ENCODE measurements around the gene LYZ.

LYZ gene

DNA sequence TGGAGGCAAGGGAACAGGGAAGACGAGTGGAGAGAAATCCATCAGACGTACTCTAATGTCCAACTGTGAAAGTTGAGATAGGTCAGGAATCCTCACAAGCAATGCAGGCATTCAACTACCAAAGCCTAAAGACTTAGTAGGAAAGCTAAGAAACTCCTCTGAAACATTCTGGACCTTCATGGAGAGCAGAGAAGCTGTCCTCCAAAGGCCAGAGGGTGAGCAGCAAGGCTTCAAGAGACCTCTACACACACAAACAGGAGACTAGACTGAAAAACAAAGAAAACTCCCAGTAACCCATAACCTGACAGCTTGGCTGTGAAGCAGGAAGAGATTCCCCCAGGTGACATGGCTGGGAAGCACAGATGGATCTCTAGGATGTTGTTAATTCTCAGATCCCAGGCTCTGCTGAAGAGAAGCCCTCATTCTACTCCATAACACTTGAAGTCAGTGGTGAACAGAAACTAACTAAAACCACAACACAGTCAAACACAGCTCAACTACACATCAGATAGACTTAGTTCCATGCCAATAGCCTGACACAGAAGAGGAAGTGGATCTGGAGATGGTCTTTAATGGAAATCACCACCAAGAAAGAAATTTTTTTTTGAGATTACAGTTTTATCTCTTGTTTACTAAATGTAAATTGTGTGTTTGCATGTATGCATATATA lies 23.2 kb upstream of the LYZ start:
- Histone ChIP-seq H3K4me2 (peak overlapping the region; percentile 14 to 84 (median 44); a peak in 14 of 22 replicates), H3K27me3 (peaks cover 0 to 4% (median 0%) of the 10 kb centered on the region in 11 experiments; a peak in 2 of 22 replicates), H3K27ac (peak overlapping the region in 6 of 11 experiments; percentile 15 to 80 (median 60); a peak in 12 of 22 replicates), H4K20me1 (no peaks in the 10 kb centered on the region), H3K9ac (peak overlapping the region in 4 of 11 experiments; percentile 15 to 59 (median 43); a peak in 4 of 22 replicates), H3K36me3 (no peaks in the 10 kb centered on the region; a peak in 1 of 22 replicates), H3K4me3 (no peak overlapping the region), H3K9me3 (replicated peaks in 1 of 11) (peaks cover 5 to 24% (median 16%) of the 10 kb centered on the region in 11 experiments; a peak in 16 of 22 replicates), H3K4me1 (peaks cover 14 to 78% (median 37%) of the 10 kb centered on the region in 10 experiments)
- TF ChIP-seq Cebpa-rat (IDR thresholded peaks at IDR 0.05), result no peak

DNA sequence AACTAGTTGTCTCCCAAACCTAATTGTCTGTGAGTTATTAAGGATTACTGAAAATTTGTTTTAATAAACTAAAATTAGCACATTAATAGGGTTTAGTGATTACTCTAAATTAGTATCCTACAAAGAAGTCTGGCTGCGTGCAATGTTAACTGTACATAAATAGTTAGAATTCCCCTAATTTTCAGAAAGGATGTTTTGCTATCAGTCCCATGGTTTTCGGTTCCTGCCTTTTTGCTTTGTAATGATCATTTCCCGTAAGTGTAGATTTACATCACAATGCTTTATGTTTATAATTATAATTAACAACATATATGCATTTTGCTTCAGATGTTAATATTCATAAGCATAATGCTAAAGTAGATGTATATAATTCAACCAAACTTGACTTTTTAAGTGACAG lies 19.8 kb upstream of the LYZ start:
- Histone ChIP-seq H3K36me3 (no peaks in the 10 kb centered on the region), H3K9ac (no peak overlapping the region), H3K27ac (no peak overlapping the region; a peak in 1 of 22 replicates), H3K27me3 (peaks cover 0 to 23% (median 13%) of the 10 kb centered on the region in 11 experiments; a peak in 17 of 22 replicates), H3K4me3 (no peak overlapping the region), H4K20me1 (no peaks in the 10 kb centered on the region), H3K4me1 (peaks cover 5 to 72% (median 25%) of the 10 kb centered on the region in 10 experiments; a peak in 18 of 20 replicates), H3K4me2 (no peak overlapping the region), H3K9me3 (replicated peaks in 1 of 11) (0 out of 22 replicates have a peak, but pooled peaks cover 0 to 1% (median 0%) of the 10 kb centered on the region in 11 experiments)
- TF ChIP-seq Cebpa-rat (IDR thresholded peaks at IDR 0.05), result no peak

DNA sequence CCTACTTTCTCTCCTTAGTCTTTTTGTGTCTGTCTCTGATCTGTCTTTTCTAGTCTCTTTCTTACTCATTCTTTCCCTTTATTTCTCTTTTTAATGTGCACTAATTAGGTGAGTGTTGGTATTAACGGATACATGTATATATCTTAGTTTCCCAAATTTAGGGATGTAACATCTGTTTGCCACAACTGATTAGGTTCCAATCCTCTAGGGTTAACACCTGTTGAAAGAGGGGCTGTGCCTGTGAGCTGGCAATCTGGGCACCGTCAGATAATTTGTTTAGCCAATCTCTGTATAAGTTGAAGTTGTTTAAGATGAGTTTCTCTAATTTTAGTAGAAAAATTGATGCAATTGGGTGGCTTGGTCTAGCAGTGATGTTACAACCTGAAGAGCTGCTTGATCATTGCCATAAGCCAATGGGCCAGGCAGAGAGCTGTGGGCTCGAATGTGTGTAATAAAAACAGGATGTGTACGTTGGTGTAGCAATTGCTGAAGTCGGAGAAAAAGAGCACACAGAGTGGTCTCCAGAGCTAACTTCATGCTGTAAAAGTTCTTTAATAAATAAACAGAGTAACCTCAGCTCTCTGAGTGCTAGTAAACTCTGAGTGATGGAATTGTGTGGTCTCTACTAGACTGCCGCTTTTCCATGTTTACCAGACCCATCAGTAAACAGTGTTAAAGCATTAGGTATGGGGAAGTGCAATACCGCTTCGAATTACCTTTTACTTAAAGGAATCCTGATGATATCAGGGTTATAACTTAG lies 18.3 kb upstream of the LYZ start:
- H3K9ac ChIP-seq, result no peak overlapping the region; a peak in 1 of 22 replicates
- 0 out of 22 replicates have a peak, but pooled peaks of 1 of the 11 experiments have one; percentile 26 for TF ChIP-seq Cebpa-rat (IDR thresholded peaks at IDR 0.05)
- no peak overlapping the region for H3K4me3 ChIP-seq
- no peaks in the 10 kb centered on the region for H4K20me1 ChIP-seq
- H3K4me2 ChIP-seq, result peak overlapping the region; percentile 29 to 87 (median 66); a peak in 20 of 22 replicates
- H3K27ac ChIP-seq, result peak overlapping the region in 3 of 11 experiments; percentile 33 to 57 (median 55); a peak in 5 of 22 replicates
- no peaks in the 10 kb centered on the region; a peak in 1 of 22 replicates for H3K36me3 ChIP-seq
- H3K9me3 ChIP-seq (replicated peaks in 1 of 11), result 0 out of 22 replicates have a peak, but pooled peaks cover 0 to 3% (median 0%) of the 10 kb centered on the region in 11 experiments
- H3K27me3 ChIP-seq, result peaks cover 0 to 23% (median 13%) of the 10 kb centered on the region in 11 experiments; a peak in 17 of 22 replicates
- H3K4me1 ChIP-seq, result peaks cover 3 to 73% (median 21%) of the 10 kb centered on the region in 10 experiments; a peak in 18 of 20 replicates

DNA sequence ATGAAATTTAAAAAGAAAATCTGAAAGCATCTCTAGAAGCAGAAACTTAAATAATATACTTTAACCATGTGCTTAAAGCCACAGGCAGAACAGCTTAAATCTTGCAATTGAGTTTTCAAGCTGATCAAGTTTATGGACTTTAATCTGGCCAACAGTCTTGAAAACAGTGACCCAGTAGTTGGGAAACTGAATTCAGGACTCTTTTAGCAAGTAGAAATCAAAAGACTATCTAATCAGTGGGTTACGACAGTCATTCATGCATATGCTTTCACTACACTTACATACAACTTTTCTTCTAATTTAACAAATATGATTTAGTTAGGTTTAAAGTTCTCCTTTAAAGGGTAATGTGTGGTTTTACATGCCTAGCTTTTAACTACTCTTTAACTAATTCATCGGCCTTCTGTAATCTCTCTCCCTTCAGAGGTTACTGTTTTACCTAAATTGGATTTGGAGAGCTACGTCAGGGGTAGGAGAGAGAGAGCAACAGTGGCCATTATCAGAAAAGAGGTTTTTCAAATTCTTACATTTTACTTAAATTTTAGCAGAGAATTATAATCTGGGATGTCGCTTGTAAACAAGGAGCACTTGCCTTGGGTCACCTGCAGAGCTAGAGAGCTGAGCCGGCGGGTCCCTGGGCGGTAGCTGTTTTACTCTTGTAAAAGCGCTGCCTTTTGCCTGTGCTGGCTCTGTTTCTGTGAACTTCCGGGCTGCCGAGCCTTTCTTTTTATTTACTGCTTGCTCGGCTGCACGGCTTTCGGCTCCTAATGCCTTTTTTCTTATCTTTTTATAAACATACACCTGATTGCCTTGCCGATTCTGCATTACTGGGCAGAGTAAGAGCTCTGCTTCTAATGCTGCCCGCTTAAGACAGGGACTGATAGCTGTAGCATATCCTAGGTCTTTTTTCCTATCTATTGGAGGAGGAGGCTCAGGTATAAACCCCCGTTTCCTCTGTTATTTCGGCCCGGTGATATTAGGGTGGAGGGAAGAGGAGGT lies 17.4 kb upstream of the LYZ start:
- peak overlapping the region in 10 of 11 experiments; percentile 16 to 58 (median 47); a peak in 14 of 22 replicates for H3K9ac ChIP-seq
- peak overlapping the region; percentile 50 to 87 (median 67) for H3K4me2 ChIP-seq
- no peak for TF ChIP-seq Cebpa-rat (IDR thresholded peaks at IDR 0.05)
- H3K4me1 ChIP-seq, result peaks cover 0 to 67% (median 15%) of the 10 kb centered on the region in 10 experiments; a peak in 13 of 20 replicates
- H3K4me3 ChIP-seq, result peak overlapping the region; percentile 10 to 48 (median 34); a peak in 14 of 20 replicates
- no peaks in the 10 kb centered on the region; a peak in 1 of 22 replicates for H3K36me3 ChIP-seq
- H3K9me3 ChIP-seq (replicated peaks in 1 of 11), result peaks cover 0 to 10% (median 0%) of the 10 kb centered on the region in 11 experiments; a peak in 1 of 22 replicates
- peak overlapping the region in 6 of 11 experiments; percentile 5 to 57 (median 31); a peak in 10 of 22 replicates for H3K27ac ChIP-seq
- H3K27me3 ChIP-seq, result peaks cover 0 to 23% (median 13%) of the 10 kb centered on the region in 11 experiments; a peak in 17 of 22 replicates
- H4K20me1 ChIP-seq, result no peaks in the 10 kb centered on the region

DNA sequence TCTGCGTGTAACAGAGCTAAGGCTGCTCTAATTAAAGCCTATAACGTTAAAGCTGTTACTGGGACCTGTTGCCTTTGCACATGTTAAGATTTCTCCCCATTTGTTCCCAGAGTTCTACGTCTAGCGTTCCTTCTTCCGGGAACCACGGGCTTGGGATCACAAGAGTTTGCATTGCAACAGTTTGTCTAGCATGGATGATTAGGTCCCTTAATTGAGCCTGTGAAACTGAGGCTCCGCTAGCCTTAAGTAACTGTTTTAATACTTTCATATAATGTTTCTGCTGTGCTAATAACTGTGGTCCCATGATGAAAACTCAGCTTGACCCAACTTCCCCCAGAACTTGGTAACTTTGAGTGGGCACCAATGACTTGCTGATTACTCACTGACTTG lies 16.7 kb upstream of the LYZ start:
- Histone ChIP-seq H3K27ac (peak overlapping the region in 5 of 11 experiments; percentile 5 to 57 (median 33); a peak in 7 of 22 replicates), H3K36me3 (no peaks in the 10 kb centered on the region; a peak in 1 of 22 replicates), H3K4me2 (peak overlapping the region; percentile 50 to 87 (median 67)), H3K9ac (peak overlapping the region in 7 of 11 experiments; percentile 24 to 58 (median 55); a peak in 8 of 22 replicates), H3K27me3 (peaks cover 0 to 23% (median 13%) of the 10 kb centered on the region in 11 experiments; a peak in 17 of 22 replicates), H3K4me1 (peaks cover 0 to 72% (median 15%) of the 10 kb centered on the region in 10 experiments; a peak in 13 of 20 replicates), H4K20me1 (no peaks in the 10 kb centered on the region), H3K4me3 (peak overlapping the region in 6 of 10 experiments; percentile 26 to 48 (median 39); a peak in 10 of 20 replicates), H3K9me3 (replicated peaks in 1 of 11) (peaks cover 0 to 10% (median 0%) of the 10 kb centered on the region in 11 experiments; a peak in 2 of 22 replicates)
- TF ChIP-seq Cebpa-rat (IDR thresholded peaks at IDR 0.05), result no peak

DNA sequence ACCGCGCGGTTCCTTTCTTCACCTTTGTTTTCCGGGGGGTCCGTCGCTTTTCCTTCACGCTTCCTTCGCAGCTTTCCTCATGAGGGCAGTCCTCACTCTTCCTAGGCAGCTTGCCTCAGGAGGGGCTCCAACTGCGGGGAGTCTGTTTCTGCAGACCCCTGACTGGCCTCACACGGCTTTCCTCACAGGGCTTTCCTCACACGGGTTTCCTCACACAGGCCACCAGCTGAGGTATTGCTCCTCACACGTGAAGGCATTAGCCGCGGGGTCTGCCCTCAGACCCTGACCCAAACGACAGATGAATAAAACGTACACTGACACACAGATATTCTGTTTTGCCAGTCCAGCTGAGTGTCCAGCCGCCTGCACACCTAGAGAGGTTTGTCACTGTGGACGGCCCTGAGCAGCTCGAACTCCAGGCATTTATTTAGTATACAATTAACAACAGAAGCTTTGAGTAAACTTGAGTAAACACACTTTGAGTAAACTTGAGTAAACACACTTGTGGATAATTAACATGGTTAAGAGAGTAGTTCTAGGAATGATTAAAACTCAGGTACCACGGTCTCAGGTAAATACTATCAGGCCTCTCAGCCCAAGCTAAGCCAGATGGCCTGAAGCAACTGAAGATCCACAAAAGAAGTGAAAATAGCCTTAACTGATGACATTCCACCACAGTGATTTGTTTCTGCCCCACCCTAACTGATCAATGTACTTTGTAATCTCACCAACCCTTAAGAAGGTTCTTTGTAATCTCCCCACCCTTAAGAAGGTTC lies 16.1 kb upstream of the LYZ start:
- Histone ChIP-seq H3K4me2 (peak overlapping the region in 8 of 11 experiments; percentile 50 to 87 (median 70); a peak in 15 of 22 replicates), H3K9ac (no peak overlapping the region; a peak in 1 of 22 replicates), H3K9me3 (replicated peaks in 1 of 11) (peaks cover 0 to 16% (median 0%) of the 10 kb centered on the region in 11 experiments; a peak in 2 of 22 replicates), H3K36me3 (no peaks in the 10 kb centered on the region; a peak in 1 of 22 replicates), H3K4me3 (no peak overlapping the region), H3K27me3 (peaks cover 0 to 23% (median 13%) of the 10 kb centered on the region in 11 experiments; a peak in 17 of 22 replicates), H3K27ac (peak overlapping the region in 1 of 11 experiments; percentile 57; a peak in 3 of 22 replicates), H4K20me1 (no peaks in the 10 kb centered on the region), H3K4me1 (peaks cover 0 to 78% (median 19%) of the 10 kb centered on the region in 10 experiments; a peak in 14 of 20 replicates)
- TF ChIP-seq Cebpa-rat (IDR thresholded peaks at IDR 0.05), result no peak

All from BLaER1 treated with 17β-estradiol and CSF1 and Interleukin-3, amounts not matched to agents 10 nM and 100 nM (cell line).